ENCODE results near the gene SEL1L2.

DNA sequence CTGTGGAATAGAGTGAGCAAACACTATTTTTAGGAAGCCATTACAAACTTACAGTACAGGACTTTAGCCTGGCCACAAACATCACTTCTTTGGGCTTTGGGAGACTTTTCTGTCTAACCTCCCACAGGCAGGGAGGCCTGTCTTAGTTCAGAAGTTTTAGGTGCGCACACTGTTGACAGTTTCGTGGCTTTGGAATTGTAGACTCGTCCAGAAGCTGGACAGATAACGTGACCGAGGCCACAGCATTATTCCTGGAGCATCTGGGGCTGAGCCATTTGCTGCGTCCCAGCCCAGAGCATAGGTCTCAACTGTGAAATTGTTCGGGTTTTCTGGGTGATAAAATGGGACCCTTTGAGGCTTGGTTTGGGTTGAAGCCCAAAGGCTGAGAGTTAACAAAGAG lies 151.8 kb downstream of the SEL1L2 start:
- TF ChIP-seq SPI1 (IDR thresholded peaks at IDR 0.05; ENCODE audit: low read depth, low read length), result no peak
- no peak for TF ChIP-seq POLR2A (IDR thresholded peaks at IDR 0.05; ENCODE audit: low read depth, low read length)
- TF ChIP-seq POU2F2 (IDR thresholded peaks at IDR 0.05; ENCODE audit: low read depth, low read length), result no peak
- TF ChIP-seq TAF1 (IDR thresholded peaks at IDR 0.05; ENCODE audit: low read depth, low read length), result no peak
- TF ChIP-seq POLR2AphosphoS5 (IDR thresholded peaks at IDR 0.05; ENCODE audit: low read depth, low read length), result no peak
- TF ChIP-seq PAX5 (IDR thresholded peaks at IDR 0.05; ENCODE audit: insufficient read depth, low read length, severe bottlenecking), result no peak
